Pancreas (tissue), 10 donors: Measurements from ENCODE around the gene C16orf82. TPM values are rescaled to one million over a fixed set of nuclear protein-coding genes. Genes with fewer than 3 reads are reported as not detected.

ENCODE experiments used
- ATAC-seq, 4 donors: fragments of 200-7000 bp; cut with Tn5 transposase; one replicate each; pipeline versions ENCODE4 v1.8.0 to v1.9.1; 2020; ENCODE audit warnings: mild to moderate bottlenecking in 4 of 4, moderate library complexity in 4 of 4
- DNase-seq, 6 donors: peaks; one replicate each; pipeline ENCODE4 v3.0.0-alpha.2; 2020
- FAIRE-seq: peaks from 2 replicates; lab custom pipeline; 2012; peaks lifted over from hg19 to GRCh38; lab: Jason Lieb, UNC
- H3K27ac ChIP-seq, 4 donors: fragments of 200-600 bp; sonication (generic); 1 replicate in 3 of 4; 2 replicates in 1 of 4; pipeline versions ENCODE4 v1.5.0 to v1.8.0; 2020
- H3K27me3 ChIP-seq, 4 donors: fragments of 200-600 bp; one replicate each; pipeline ENCODE4 v1.8.0; 2021
- H3K36me3 ChIP-seq, 3 donors: fragments of 200-600 bp; sonication (generic) in 1 of 3; one replicate each; pipeline versions ENCODE4 v1.5.0 to v1.8.0; 2020 to 2021
- H3K4me1 ChIP-seq, 3 donors: fragments of 200-600 bp; one replicate each; pipeline ENCODE4 v1.8.0; 2021
- H3K4me3 ChIP-seq, 4 donors: fragments of 200-600 bp; sonication (generic) in 2 of 4; one replicate each; pipeline versions ENCODE4 v1.5.0 to v1.8.0; 2020 to 2021
- H3K9me3 ChIP-seq, 4 donors: fragments of 200-600 bp; one replicate each; pipeline ENCODE4 v1.8.0; 2021
- CTCF ChIP-seq, 4 donors: fragments of 200-600 bp; sonication (generic) in 3 of 4; IDR thresholded peaks; one replicate each; pipeline versions ENCODE4 v1.5.0 to v1.8.0; 2021; ENCODE audit warnings: antibody characterized with exemption in 4 of 4
- WGBS, 2 donors: extraction: QIAGEN DNeasy Blood & Tissue Kit; methylation state at CpG; one replicate each; pipeline ENCODE4 v1.1.7; 2013; 5-methylcytosine and 5-hydroxymethylcytosine counted together
- intact Hi-C, 3 donors: fragments of 100-400 bp; cut with DNase I; formaldehyde crosslinking; loops; one replicate each; pipeline versions ENCODE4 v1.11.1 to v1.14.2; 2022
- polyA plus RNA-seq, 2 donors: library from polyadenylated mRNA; stranded (reverse); fragments of 200-250 nt; gene quantifications; one replicate each; pipeline ENCODE4 v1.2.3, GENCODE V29; 2013
- total RNA-seq, 6 donors: library from RNA; stranded (reverse); fragmentation: NEBNext Ultra II Directional in 4 of 6; extraction: Animal tissue kit (Norgen Biotek cat#: 25700) in 4 of 6; gene quantifications; one replicate each; pipeline versions ENCODE4 v1.2.1 to v1.2.4, GENCODE V29; 2021 to 2023
- donor health status: healthy with polysubstance abuse.
- donor health status: DM: no; HTN: no; CAD: no; lungs with moderate emphysema.
- donor health status: DM: no; HTN: no; CAD: no.
- donor health status: control.
- donor health status: control.
- donor health status: Bipolar disorder and iron deficiency.
- donor health status: DM: yes; HTN: yes; CAD: no.
- donor health status: DM: no; HTN: no; CAD: no.
- donor health status: DM: no; HTN: no; CAD: no.
- donor health status: DM: yes; HTN: yes; CAD: no.

C16orf82 gene
- total and polyA plus RNA-seq, 8 donors: not detected

- H3K27ac ChIP-seq: no peak overlapping the region
- no peaks in the 10 kb centered on the region for H3K9me3 ChIP-seq
- no peak for FAIRE-seq
- no peaks in the 10 kb centered on the region for H3K27me3 ChIP-seq
- TF ChIP-seq CTCF (IDR thresholded peaks at IDR 0.05): no peak
- ATAC-seq: no peak
- intact Hi-C loops: no loop called here
- DNase-seq: no peak
- H3K4me1 ChIP-seq: no peaks in the 10 kb centered on the region
- no peaks in the 10 kb centered on the region for H3K36me3 ChIP-seq
- H3K4me3 ChIP-seq: no peak overlapping the region
- WGBS, 2 donors: 43 to 56% methylated on average over 7 of the region's 7 CpGs
Measured at GRCh38 chr16:27028591-27029110, 38.1 kb upstream of the C16orf82 start.

- no peak for FAIRE-seq
- no peak for TF ChIP-seq CTCF (IDR thresholded peaks at IDR 0.05)
- intact Hi-C loops: no loop called here
- DNase-seq: no peak
- Histone ChIP-seq H3K27ac (no peak overlapping the region), H3K4me1 (no peaks in the 10 kb centered on the region), H3K27me3 (no peaks in the 10 kb centered on the region), H3K9me3 (no peaks in the 10 kb centered on the region), H3K4me3 (no peak overlapping the region), H3K36me3 (no peaks in the 10 kb centered on the region)
- no peak for ATAC-seq
- 59 to 64% methylated on average over 6 of the region's 6 CpGs for WGBS, 2 donors
Measured at GRCh38 chr16:27029525-27029924, 37.2 kb upstream of the C16orf82 start.

- Histone ChIP-seq H3K9me3 (no peaks in the 10 kb centered on the region), H3K4me3 (no peak overlapping the region), H3K4me1 (no peaks in the 10 kb centered on the region), H3K36me3 (no peaks in the 10 kb centered on the region), H3K27me3 (no peaks in the 10 kb centered on the region), H3K27ac (no peak overlapping the region)
- TF ChIP-seq CTCF (IDR thresholded peaks at IDR 0.05): no peak
- ATAC-seq (no peak), DNase-seq (no peak), FAIRE-seq (no peak)
- intact Hi-C loops: no loop called here
- 68 to 81% methylated on average over 12 of the region's 12 CpGs for WGBS, 2 donors
Measured at GRCh38 chr16:27033281-27033979, 33.3 kb upstream of the C16orf82 start.

GRCh38 chr16:27040732-27041131, 26.0 kb upstream of the C16orf82 start:
- no peak overlapping the region for H3K4me3 ChIP-seq
- no peak for TF ChIP-seq CTCF (IDR thresholded peaks at IDR 0.05)
- H3K4me1 ChIP-seq: no peaks in the 10 kb centered on the region
- 72 to 86% methylated on average over 23 of the region's 23 CpGs for WGBS, 2 donors
- no peaks in the 10 kb centered on the region for H3K36me3 ChIP-seq
- no peaks in the 10 kb centered on the region for H3K9me3 ChIP-seq
- FAIRE-seq (no peak), DNase-seq (no peak), ATAC-seq (no peak)
- intact Hi-C loops: no loop called here
- no peak overlapping the region for H3K27ac ChIP-seq
- no peaks in the 10 kb centered on the region for H3K27me3 ChIP-seq

GRCh38 chr16:27046958-27047518, 19.7 kb upstream of the C16orf82 start:
- ATAC-seq (no peak), FAIRE-seq (no peak), DNase-seq (no peak)
- no peak for TF ChIP-seq CTCF (IDR thresholded peaks at IDR 0.05)
- Histone ChIP-seq H3K27me3 (no peaks in the 10 kb centered on the region), H3K9me3 (no peaks in the 10 kb centered on the region), H3K36me3 (no peaks in the 10 kb centered on the region), H3K27ac (no peak overlapping the region), H3K4me1 (no peaks in the 10 kb centered on the region), H3K4me3 (no peak overlapping the region)
- intact Hi-C loops: no loop called here
